SK-N-SH (cell line): Measurements from ENCODE around the gene G3BP2. TPM values are rescaled to one million over a fixed set of nuclear protein-coding genes. Genes with fewer than 3 reads are reported as not detected.
A peak's percentile ranks its signal among the peaks of the same experiment; 100 is the strongest.

Source experiments
- CTCF ChIA-PET: fragments of 300-600, 350-600 bp; formaldehyde crosslinking; extraction: SDS; loops from one replicate; lab custom pipeline; 2021; lab: Yijun Ruan, JAX
- POLR2A ChIA-PET: fragments of 350-600 bp; sonication (Branson Sonifier 250); formaldehyde crosslinking; extraction: SDS; loops from one replicate; lab custom pipeline; 2020; ENCODE audit warnings: antibody characterized with exemption, inconsistent platforms; lab: Yijun Ruan, JAX
- DNase-seq: peaks from one replicate; pipeline ENCODE4 v3.0.0; 2012
- H2AFZ ChIP-seq: fragments of 200-600 bp; sonication (generic); 2 replicates; pipeline ENCODE4 v1.8.1; 2016; ENCODE audit warnings: antibody characterized with exemption, mild to moderate bottlenecking, low read depth
- H3F3A ChIP-seq: fragments of 200-600 bp; sonication (generic); replicated peaks from 2 replicates; pipeline ENCODE3; 2016; ENCODE audit warnings: antibody characterized with exemption, mild to moderate bottlenecking; ENCODE audit not compliant: insufficient read depth
- H3K27ac ChIP-seq, 2 experiments: fragments of 200-500 bp in 1 of 2; fragments of 200-600 bp in 1 of 2; sonication (Bioruptor generic) in 1 of 2; sonication (generic), shearing (Covaris generic) in 1 of 2; 2 replicates each; pipeline versions ENCODE4 v1.5.1 to v1.6.1; 2014 to 2016; ENCODE audit warnings: low read depth in 2 of 2, inconsistent platforms in 1 of 2, low read length in 1 of 2, mild to moderate bottlenecking in 1 of 2, mixed read lengths in 1 of 2
- H3K27me3 ChIP-seq: fragments of 200-600 bp; sonication (generic), shearing (Covaris generic); 2 replicates; pipeline ENCODE4 v1.6.1; 2016; ENCODE audit warnings: mixed run types; ENCODE audit not compliant: insufficient read depth
- H3K36me3 ChIP-seq, 2 experiments: fragments of 200-500 bp in 1 of 2; fragments of 200-600 bp in 1 of 2; sonication (Bioruptor generic) in 1 of 2; sonication (generic) in 1 of 2; replicated peaks in 1 of 2; 2 replicates each; pipeline versions ENCODE3 to v1.5.1; 2014 to 2016; ENCODE audit warnings: low read length in 1 of 2, mild to moderate bottlenecking in 1 of 2; ENCODE audit not compliant: insufficient read depth in 2 of 2, control insufficient read depth in 1 of 2
- H3K4me1 ChIP-seq, 2 experiments: fragments of 200-500 bp in 1 of 2; fragments of 200-600 bp in 1 of 2; sonication (Bioruptor generic) in 1 of 2; sonication (generic), shearing (Covaris generic) in 1 of 2; 2 replicates each; pipeline versions ENCODE4 v1.5.1 to v1.6.1; 2014 to 2016; ENCODE audit warnings: low read depth in 1 of 2, low read length in 1 of 2, mixed run types in 1 of 2; ENCODE audit not compliant: insufficient read depth in 2 of 2, control insufficient read depth in 1 of 2
- H3K4me2 ChIP-seq: fragments of 200-600 bp; sonication (generic), shearing (Covaris generic); 2 replicates; pipeline ENCODE4 v1.6.1; 2017; ENCODE audit warnings: mixed run types
- H3K4me3 ChIP-seq, 2 experiments: fragments of 200-500 bp in 1 of 2; fragments of 200-600 bp in 1 of 2; sonication (Bioruptor generic) in 1 of 2; sonication (generic), shearing (Covaris generic) in 1 of 2; 2 replicates each; pipeline versions ENCODE4 v1.5.1 to v1.8.1; 2014 to 2016; ENCODE audit warnings: low read depth in 2 of 2, inconsistent platforms in 1 of 2, low read length in 1 of 2, mild to moderate bottlenecking in 1 of 2, mixed read lengths in 1 of 2, moderate library complexity in 1 of 2
- H3K79me2 ChIP-seq: fragments of 200-600 bp; sonication (generic); 2 replicates; pipeline ENCODE4 v1.8.1; 2017; ENCODE audit warnings: mild to moderate bottlenecking; ENCODE audit not compliant: insufficient read depth
- H3K9ac ChIP-seq: fragments of 200-600 bp; sonication (generic); 2 replicates; pipeline ENCODE4 v1.6.1; 2017; ENCODE audit warnings: mixed run types
- H3K9me2 ChIP-seq: fragments of 200-600 bp; sonication (generic); 2 replicates; pipeline ENCODE4 v1.6.1; 2017; ENCODE audit warnings: mixed run types
- H3K9me3 ChIP-seq: fragments of 200-600 bp; sonication (generic); 2 replicates; pipeline ENCODE4 v1.6.1; 2017; ENCODE audit warnings: mixed run types, mild to moderate bottlenecking, moderate library complexity
- H4K20me1 ChIP-seq: fragments of 200-600 bp; sonication (generic); 2 replicates; pipeline ENCODE4 v1.6.1; 2017; ENCODE audit warnings: mild to moderate bottlenecking, mixed run types; ENCODE audit not compliant: insufficient read depth
- CHD2 ChIP-seq: fragments of 150-350 bp; IDR thresholded peaks from 2 replicates; pipeline ENCODE4 v1.6.1; 2018; ENCODE audit warnings: low read length; ENCODE audit not compliant: partially characterized antibody
- CTCF ChIP-seq: fragments of 200-600 bp; sonication (generic); IDR thresholded peaks from 2 replicates; pipeline ENCODE4 v1.6.1; 2017; ENCODE audit warnings: antibody characterized with exemption, mild to moderate bottlenecking, moderate library complexity
- ELF1 ChIP-seq: IDR thresholded peaks from 2 replicates; pipeline ENCODE4 v1.4.0; 2012
- EP300 ChIP-seq, 2 experiments: IDR thresholded peaks; 2 replicates each; pipeline versions ENCODE4 v1.4.0 to v1.6.1; 2012; ENCODE audit warnings: borderline replicate concordance in 1 of 2, low read depth in 1 of 2, low read length in 1 of 2
- EZH2phosphoT487 ChIP-seq: fragments of 200-600 bp; sonication (generic); IDR thresholded peaks from 2 replicates; pipeline ENCODE4 v1.6.1; 2017; ENCODE audit warnings: low read depth, mixed run types, mild to moderate bottlenecking, antibody characterized with exemption, moderate library complexity, borderline replicate concordance
- FOSL2 ChIP-seq: IDR thresholded peaks from 2 replicates; pipeline ENCODE4 v1.4.0; 2012; ENCODE audit warnings: low read depth, mild to moderate bottlenecking, moderate library complexity, borderline replicate concordance
- FOXJ3 ChIP-seq: sonication (generic); formaldehyde crosslinking; IDR thresholded peaks from 2 replicates; pipeline ENCODE4 v1.5.1; 2020; ENCODE audit warnings: mild to moderate bottlenecking, missing genetic modification reagents
- GABPA ChIP-seq: IDR thresholded peaks from 2 replicates; pipeline ENCODE4 v1.4.0; 2012; ENCODE audit warnings: low read depth, mild to moderate bottlenecking
- IRF3 ChIP-seq: fragments of 150-350 bp; IDR thresholded peaks from 2 replicates; pipeline ENCODE4 v1.6.1; 2016; ENCODE audit warnings: mild to moderate bottlenecking, low read depth, low read length
- JUND ChIP-seq: IDR thresholded peaks from 2 replicates; pipeline ENCODE4 v1.4.0; 2012
- MEF2A ChIP-seq: IDR thresholded peaks from 2 replicates; pipeline ENCODE4 v1.4.0; 2012; ENCODE audit warnings: low read depth, borderline replicate concordance
- MXI1 ChIP-seq: IDR thresholded peaks from 2 replicates; pipeline ENCODE4 v1.6.1; 2012; ENCODE audit warnings: mild to moderate bottlenecking, low read depth, low read length, improper control_type of control experiment
- NFIC ChIP-seq: IDR thresholded peaks from 2 replicates; pipeline ENCODE4 v1.4.0; 2012; ENCODE audit warnings: borderline replicate concordance
- NRF1 ChIP-seq: IDR thresholded peaks from 2 replicates; pipeline ENCODE4 v1.6.1; 2012; ENCODE audit warnings: low read depth, mild to moderate bottlenecking, low read length
- PBX3 ChIP-seq: IDR thresholded peaks from 2 replicates; pipeline ENCODE4; 2012
- RAD21 ChIP-seq: IDR thresholded peaks from 2 replicates; pipeline ENCODE4 v1.6.1; 2012; ENCODE audit warnings: mild to moderate bottlenecking, low read length
- RFX5 ChIP-seq: IDR thresholded peaks from 2 replicates; pipeline ENCODE4 v1.6.1; 2012; ENCODE audit warnings: mild to moderate bottlenecking, improper control_type of control experiment, low read length
- RXRA ChIP-seq: IDR thresholded peaks from 2 replicates; pipeline ENCODE4 v1.4.0; 2012; ENCODE audit warnings: low read depth, mild to moderate bottlenecking, borderline replicate concordance
- SMC3 ChIP-seq: IDR thresholded peaks from 2 replicates; pipeline ENCODE4 v1.6.1; 2012; ENCODE audit warnings: low read depth, low read length, improper control_type of control experiment
- TCF12 ChIP-seq: IDR thresholded peaks from 2 replicates; pipeline ENCODE4 v1.4.0; 2012
- USF1 ChIP-seq: IDR thresholded peaks from 2 replicates; pipeline ENCODE4 v1.4.0; 2012; ENCODE audit warnings: low read depth, borderline replicate concordance
- USF2 ChIP-seq: fragments of 150-350 bp; IDR thresholded peaks from 2 replicates; pipeline ENCODE4 v1.6.1; 2017; ENCODE audit warnings: antibody characterized with exemption, low read length, low read depth, borderline replicate concordance
- YY1 ChIP-seq: IDR thresholded peaks from 2 replicates; pipeline ENCODE4 v1.4.0; 2012; ENCODE audit warnings: low read depth, mild to moderate bottlenecking
- WGBS: methylation state at CpG from one replicate; pipeline ENCODE4 v1.1.6; 2017; ENCODE audit warnings: low lambda C conversion rate; 5-methylcytosine and 5-hydroxymethylcytosine counted together
- polyA plus RNA-seq, 3 experiments: library from polyadenylated mRNA; depleted of rRNA; stranded (reverse); fragments of >200 nt; gene quantifications; 2 replicates each; pipeline ENCODE4 v1.2.3, GENCODE V29; 2012
- TF ChIP-seq, protein P1 (sequence below): IDR thresholded peaks from 2 replicates; pipeline ENCODE4 v1.4.0; 2012; ENCODE audit warnings: low read depth, borderline replicate concordance

Gene G3BP2
- polyA plus RNA-seq, 1 of the 3 experiments (the other 2 are of a cell fraction), result 35.9 TPM

DNA sequence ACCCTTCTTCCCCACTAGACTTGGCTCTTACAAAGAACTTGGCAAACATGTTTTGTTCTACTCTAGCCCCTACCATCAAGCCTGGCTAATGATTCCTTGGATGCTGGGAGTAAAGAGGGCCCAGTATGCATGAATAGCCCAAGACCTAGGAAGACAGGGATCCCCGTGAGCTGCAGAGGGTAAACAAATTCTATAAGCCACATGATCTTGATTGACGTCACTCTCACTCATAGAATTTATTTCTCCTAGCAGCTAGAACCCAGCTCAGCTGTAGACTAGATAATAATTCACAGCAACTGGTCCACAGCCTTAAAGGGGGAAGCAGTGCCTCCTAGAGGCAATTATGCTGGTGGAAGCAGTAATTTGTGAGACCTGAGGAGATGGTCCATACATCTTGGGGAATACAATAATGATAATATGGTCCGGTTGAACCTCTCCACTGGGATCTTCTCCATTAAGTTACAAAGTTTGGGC is 35.0 kb upstream of the G3BP2 start:
- Histone ChIP-seq H4K20me1 (no peaks in the 10 kb centered on the region), H3K27me3 (no peaks in the 10 kb centered on the region), H3K4me2 (no peak overlapping the region), H3K9me2 (no peaks in the 10 kb centered on the region), H3K9me3 (no peaks in the 10 kb centered on the region), H3K79me2 (no peaks in the 10 kb centered on the region), H3F3A (peaks cover 5% of the 10 kb centered on the region), H3K4me3 (no peak overlapping the region), H2AFZ (no peak overlapping the region), H3K27ac (no peak overlapping the region), H3K4me1 (peaks cover 0 to 5% of the 10 kb centered on the region in 2 experiments; a peak in 1 of 4 replicates), H3K36me3 (peaks cover 0 to 7% of the 10 kb centered on the region in 2 experiments), H3K9ac (no peak overlapping the region)
- POLR2A ChIA-PET, result no interaction called here
- CTCF ChIA-PET, result no interaction called here
- no peak for TF ChIP-seq FOXJ3 (CRISPR knock-in tag)
- no peak for TF ChIP-seq GABPA
- TF ChIP-seq RXRA, result no peak
- peak; percentile 48 for TF ChIP-seq CTCF
- TF ChIP-seq PBX3, result no peak
- no peak for TF ChIP-seq EP300 (IDR thresholded peaks at IDR 0.05; ENCODE audit: borderline replicate concordance in 1 of 2, low read depth in 1 of 2, low read length in 1 of 2)
- no peak for TF ChIP-seq YY1
- no peak for TF ChIP-seq NRF1
- no peak for TF ChIP-seq MXI1
- TF ChIP-seq CHD2, result no peak
- TF ChIP-seq EZH2phosphoT487, result no peak
- no peak for TF ChIP-seq MEF2A
- TF ChIP-seq USF1, result no peak
- TF ChIP-seq TCF12, result no peak
- TF ChIP-seq NFIC, result no peak
- TF ChIP-seq SMC3, result 0 out of 2 replicates have a peak, but pooled peaks have one; percentile 15
- TF ChIP-seq ELF1, result no peak
- no peak for TF ChIP-seq FOSL2
- no peak for TF ChIP-seq JUND
- no peak for TF ChIP-seq USF2
- TF ChIP-seq RFX5, result no peak
- TF ChIP-seq IRF3, result no peak
- TF ChIP-seq RAD21, result peak; percentile 43
- TF ChIP-seq, protein P1, sequence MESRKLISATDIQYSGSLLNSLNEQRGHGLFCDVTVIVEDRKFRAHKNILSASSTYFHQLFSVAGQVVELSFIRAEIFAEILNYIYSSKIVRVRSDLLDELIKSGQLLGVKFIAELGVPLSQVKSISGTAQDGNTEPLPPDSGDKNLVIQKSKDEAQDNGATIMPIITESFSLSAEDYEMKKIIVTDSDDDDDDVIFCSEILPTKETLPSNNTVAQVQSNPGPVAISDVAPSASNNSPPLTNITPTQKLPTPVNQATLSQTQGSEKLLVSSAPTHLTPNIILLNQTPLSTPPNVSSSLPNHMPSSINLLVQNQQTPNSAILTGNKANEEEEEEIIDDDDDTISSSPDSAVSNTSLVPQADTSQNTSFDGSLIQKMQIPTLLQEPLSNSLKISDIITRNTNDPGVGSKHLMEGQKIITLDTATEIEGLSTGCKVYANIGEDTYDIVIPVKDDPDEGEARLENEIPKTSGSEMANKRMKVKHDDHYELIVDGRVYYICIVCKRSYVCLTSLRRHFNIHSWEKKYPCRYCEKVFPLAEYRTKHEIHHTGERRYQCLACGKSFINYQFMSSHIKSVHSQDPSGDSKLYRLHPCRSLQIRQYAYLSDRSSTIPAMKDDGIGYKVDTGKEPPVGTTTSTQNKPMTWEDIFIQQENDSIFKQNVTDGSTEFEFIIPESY, result no peak
- 88% methylated on average over 3 of the region's 3 CpGs for WGBS
- no peak for DNase-seq
